GM12878 (cell line): ENCODE measurements around the gene LDLRAD4. TPM values are rescaled to one million over a fixed set of nuclear protein-coding genes. Genes with fewer than 3 reads are reported as not detected.

Experiments
- ATAC-seq: fragments of 200-7000 bp; cut with Tn5 transposase; 3 replicates; pipeline ENCODE4 v1.9.1; 2020; ENCODE audit warnings: mild to moderate bottlenecking, moderate library complexity
- BruUV-seq: library from RNA; stranded (reverse); fragments of 400-500 nt; replicated peaks from 2 replicates; lab custom pipeline; 2021; lab: Mats Ljungman, UMichigan
- CTCF ChIA-PET: fragments of 300-600 bp; sonication (Branson Sonifier 250); formaldehyde crosslinking; extraction: SDS; loops from one replicate; lab custom pipeline; 2021; ENCODE audit warnings: inconsistent platforms; lab: Yijun Ruan, JAX
- POLR2A ChIA-PET: fragments of 350-600 bp; formaldehyde crosslinking; extraction: SDS; loops from one replicate; lab custom pipeline; 2021; ENCODE audit warnings: inconsistent platforms; lab: Charles Lee
- RAD21 ChIA-PET: fragments of 300-600 bp; sonication (Branson Sonifier 250); formaldehyde crosslinking; loops from one replicate; lab custom pipeline; 2023; ENCODE audit warnings: antibody characterized with exemption; ENCODE audit not compliant: unreplicated experiment; lab: Charles Lee
- SMC1A ChIA-PET: fragments of 300-600 bp; sonication (Branson Sonifier 250); formaldehyde crosslinking; loops from one replicate; lab custom pipeline; 2023; ENCODE audit not compliant: unreplicated experiment, uncharacterized antibody; lab: Charles Lee
- DNase-seq: peaks from one replicate; pipeline ENCODE4 v3.0.0-alpha.2; 2011; ENCODE audit warnings: low read depth, low spot score
- FAIRE-seq: peaks from 3 replicates; lab custom pipeline; 2011; peaks lifted over from hg19 to GRCh38; lab: Jason Lieb, UNC
- H2AFZ ChIP-seq: 2 replicates; pipeline ENCODE4 v1.6.0; 2011; ENCODE audit warnings: low read depth, low read length, control low read depth; ENCODE audit not compliant: control insufficient read depth
- H3K27ac ChIP-seq: 2 replicates; pipeline ENCODE4 v1.5.1; 2011; ENCODE audit warnings: control low read depth; ENCODE audit not compliant: control insufficient read depth, insufficient read depth
- H3K27me3 ChIP-seq, 2 experiments: replicated peaks in 1 of 2; 2 replicates each; pipeline versions ENCODE4 v1.6.0 to v1.6.1; 2011; ENCODE audit warnings: low read length in 1 of 2; ENCODE audit not compliant: control insufficient read depth in 2 of 2, insufficient read depth in 2 of 2
- H3K36me3 ChIP-seq, 2 experiments: 2 replicates each; pipeline ENCODE4 v1.5.1; 2011; ENCODE audit warnings: low read length in 1 of 2; ENCODE audit not compliant: control insufficient read depth in 2 of 2, insufficient read depth in 2 of 2
- H3K4me1 ChIP-seq: 2 replicates; pipeline ENCODE4 v1.6.1; 2011; ENCODE audit warnings: mild to moderate bottlenecking, low read length, moderate library complexity, mixed read lengths; ENCODE audit not compliant: control insufficient read depth, insufficient read depth
- H3K4me2 ChIP-seq: 2 replicates; pipeline ENCODE4 v1.6.0; 2011; ENCODE audit warnings: control low read depth; ENCODE audit not compliant: control insufficient read depth, insufficient read depth
- H3K4me3 ChIP-seq: fragments of 200-600 bp; sonication (generic); 2 replicates; pipeline ENCODE4 v1.5.1; 2016
- H3K79me2 ChIP-seq: 2 replicates; pipeline ENCODE4 v1.6.0; 2011; ENCODE audit warnings: low read length; ENCODE audit not compliant: control insufficient read depth, insufficient read depth
- H3K9ac ChIP-seq: 2 replicates; pipeline ENCODE4 v1.8.0; 2011; ENCODE audit warnings: low read length, control low read depth, mixed read lengths; ENCODE audit not compliant: control insufficient read depth, insufficient read depth
- H3K9me3 ChIP-seq: replicated peaks from 3 replicates; pipeline ENCODE4 v1.5.1; 2011; ENCODE audit warnings: mild to moderate bottlenecking, low read length; ENCODE audit not compliant: control insufficient read depth, insufficient read depth
- H4K20me1 ChIP-seq: 2 replicates; pipeline ENCODE4 v1.6.0; 2011; ENCODE audit not compliant: control insufficient read depth, insufficient read depth
- BMI1 ChIP-seq: fragments of 450-650 bp; IDR thresholded peaks from 2 replicates; pipeline ENCODE4 v1.6.1; 2016; ENCODE audit warnings: mild to moderate bottlenecking, moderate library complexity, borderline replicate concordance
- EED ChIP-seq: sonication (generic); IDR thresholded peaks from 2 replicates; pipeline ENCODE4 v1.6.1; 2016; ENCODE audit warnings: antibody characterized with exemption, low read depth
- ETV6 ChIP-seq, 2 experiments: fragments of 450-650 bp in 1 of 2; IDR thresholded peaks in 1 of 2; conservative IDR thresholded peaks in 1 of 2; 2 replicates each; pipeline ENCODE4 v1.6.1; 2014; ENCODE audit warnings: antibody characterized with exemption in 1 of 2, borderline replicate concordance in 1 of 2, low read depth in 1 of 2, mild to moderate bottlenecking in 1 of 2, moderate library complexity in 1 of 2
- WGBS: methylation state at CpG from one replicate; pipeline ENCODE4 v1.1.6; 2016; ENCODE audit warnings: low lambda C conversion rate; ENCODE audit not compliant: insufficient replicate concordance, insufficient coverage; ENCODE audit errors: missing lambda C conversion rate; 5-methylcytosine and 5-hydroxymethylcytosine counted together
- in situ Hi-C: fragments of 300-500 bp; cut with MboI; formaldehyde crosslinking; loops from 9 replicates; pipeline ENCODE4 v1.14.3; 2018; ENCODE audit warnings: mixed read lengths
- intact Hi-C: fragments of 100-400 bp; cut with micrococcal nuclease; formaldehyde crosslinking; loops from one replicate; pipeline ENCODE4 v1.14.2; 2022; ENCODE audit not compliant: unreplicated experiment
- polyA plus RNA-seq, 11 experiments: library from polyadenylated mRNA; depleted of rRNA in 4 of 11; unstranded in 6 of 11; stranded (reverse) in 5 of 11; fragments of >200 nt; fragmentation: Nextera tagmentation in 4 of 11; fragmentation: Illumina TruSeq in 1 of 11; extraction: Ambion mirVana in 4 of 11; extraction: Trizol in 1 of 11; gene quantifications; 1 replicate in 1 of 11; 2 replicates in 10 of 11; pipeline versions ENCODE4 v1.2.1 to v1.2.3, GENCODE V29; 2011 to 2016; ENCODE audit warnings: inconsistent platforms in 2 of 11, missing spikeins in 2 of 11, low read depth in 1 of 11
- total RNA-seq, 4 experiments: library from RNA; depleted of rRNA in 3 of 4; stranded (reverse); fragments of >200 nt in 3 of 4; fragmentation: Illumina TruSeq in 1 of 4; extraction: Trizol in 1 of 4; gene quantifications; 2 replicates each; pipeline versions ENCODE4 v1.2.1 to v1.2.3, GENCODE V29; 2013 to 2021
- TF ChIP-seq, protein P1 (sequence below): fragments of 450-650 bp; IDR thresholded peaks from 2 replicates; pipeline ENCODE4 v1.6.1; 2014; ENCODE audit warnings: mild to moderate bottlenecking
- TF ChIP-seq, protein P2 (sequence below): IDR thresholded peaks from 2 replicates; pipeline ENCODE4 v1.6.1; 2011; ENCODE audit warnings: low read depth, low read length, improper control_type of control experiment, borderline replicate concordance
- TF ChIP-seq, protein P3 (sequence below): IDR thresholded peaks from 2 replicates; pipeline ENCODE4 v1.6.1; 2011; ENCODE audit warnings: mild to moderate bottlenecking, low read depth, low read length, moderate library complexity; ENCODE audit not compliant: insufficient replicate concordance
- TF ChIP-seq, protein P4 (sequence below): fragments of 150-350 bp; IDR thresholded peaks from 2 replicates; pipeline ENCODE4 v1.6.1; 2016; ENCODE audit warnings: low read depth, low read length

The LDLRAD4 gene
- total and polyA plus RNA-seq, 10 of the 15 experiments (the other 5 are each of a cell fraction or from before 2014, with no cell fraction given): 2.7 to 16.8 (median 11.2) TPM

DNA sequence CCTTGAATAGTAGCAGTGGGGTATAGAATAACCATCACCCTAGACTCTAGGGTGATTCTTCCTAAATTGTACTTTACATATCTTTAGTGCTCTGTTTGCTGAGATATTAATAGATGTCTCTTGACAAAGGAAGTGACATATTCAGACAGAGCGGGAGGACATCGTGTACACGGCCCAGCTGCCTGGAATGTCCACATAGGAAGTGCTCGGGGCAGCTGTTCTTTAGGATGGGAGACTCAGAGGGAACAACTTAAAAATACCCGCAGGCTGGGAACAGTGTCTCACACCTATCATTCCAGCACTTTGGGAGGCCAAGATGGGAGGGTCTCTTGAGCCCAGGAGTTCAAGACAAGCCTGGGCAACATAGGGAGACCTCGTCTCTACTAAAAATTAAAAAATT lies 301.7 kb downstream of the LDLRAD4 start:
- CTCF ChIA-PET: no interaction called here
- SMC1A ChIA-PET: interaction anchor here (1.2 kb wide), 1 partner anchor 37 kb away, joined by 3 read pairs; no protein-coding TSS in a partner anchor
- Histone ChIP-seq H3K9ac (no peak overlapping the region), H2AFZ (no peak overlapping the region), H3K4me1 (no peaks in the 10 kb centered on the region), H3K79me2 (no peaks in the 10 kb centered on the region), H3K4me3 (no peak overlapping the region), H3K27ac (no peak overlapping the region), H4K20me1 (no peaks in the 10 kb centered on the region), H3K36me3 (no peaks in the 10 kb centered on the region), H3K27me3 (peaks cover 0 to 1% of the 10 kb centered on the region in 2 experiments; a peak in 1 of 4 replicates), H3K9me3 (no peaks in the 10 kb centered on the region; the same call in 1 of the 3 replicates), H3K4me2 (no peak overlapping the region)
- WGBS: 53% methylated on average over 6 of the region's 6 CpGs
- in situ Hi-C loops: no loop called here
- TF ChIP-seq, protein P1, sequence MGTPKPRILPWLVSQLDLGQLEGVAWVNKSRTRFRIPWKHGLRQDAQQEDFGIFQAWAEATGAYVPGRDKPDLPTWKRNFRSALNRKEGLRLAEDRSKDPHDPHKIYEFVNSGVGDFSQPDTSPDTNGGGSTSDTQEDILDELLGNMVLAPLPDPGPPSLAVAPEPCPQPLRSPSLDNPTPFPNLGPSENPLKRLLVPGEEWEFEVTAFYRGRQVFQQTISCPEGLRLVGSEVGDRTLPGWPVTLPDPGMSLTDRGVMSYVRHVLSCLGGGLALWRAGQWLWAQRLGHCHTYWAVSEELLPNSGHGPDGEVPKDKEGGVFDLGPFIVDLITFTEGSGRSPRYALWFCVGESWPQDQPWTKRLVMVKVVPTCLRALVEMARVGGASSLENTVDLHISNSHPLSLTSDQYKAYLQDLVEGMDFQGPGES: no peak
- no peak for TF ChIP-seq BMI1
- no peak for TF ChIP-seq ETV6 (conservative IDR thresholded peaks at IDR 0.05 in 1 of 2, IDR thresholded peaks at IDR 0.05 in 1 of 2; ENCODE audit: borderline replicate concordance in 1 of 2, low read depth in 1 of 2)
- TF ChIP-seq, protein P2, sequence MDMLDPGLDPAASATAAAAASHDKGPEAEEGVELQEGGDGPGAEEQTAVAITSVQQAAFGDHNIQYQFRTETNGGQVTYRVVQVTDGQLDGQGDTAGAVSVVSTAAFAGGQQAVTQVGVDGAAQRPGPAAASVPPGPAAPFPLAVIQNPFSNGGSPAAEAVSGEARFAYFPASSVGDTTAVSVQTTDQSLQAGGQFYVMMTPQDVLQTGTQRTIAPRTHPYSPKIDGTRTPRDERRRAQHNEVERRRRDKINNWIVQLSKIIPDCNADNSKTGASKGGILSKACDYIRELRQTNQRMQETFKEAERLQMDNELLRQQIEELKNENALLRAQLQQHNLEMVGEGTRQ: no peak
- TF ChIP-seq EED: no peak
- TF ChIP-seq, protein P3, sequence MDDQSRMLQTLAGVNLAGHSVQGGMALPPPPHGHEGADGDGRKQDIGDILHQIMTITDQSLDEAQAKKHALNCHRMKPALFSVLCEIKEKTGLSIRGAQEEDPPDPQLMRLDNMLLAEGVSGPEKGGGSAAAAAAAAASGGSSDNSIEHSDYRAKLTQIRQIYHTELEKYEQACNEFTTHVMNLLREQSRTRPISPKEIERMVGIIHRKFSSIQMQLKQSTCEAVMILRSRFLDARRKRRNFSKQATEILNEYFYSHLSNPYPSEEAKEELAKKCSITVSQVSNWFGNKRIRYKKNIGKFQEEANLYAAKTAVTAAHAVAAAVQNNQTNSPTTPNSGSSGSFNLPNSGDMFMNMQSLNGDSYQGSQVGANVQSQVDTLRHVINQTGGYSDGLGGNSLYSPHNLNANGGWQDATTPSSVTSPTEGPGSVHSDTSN: no peak
- TF ChIP-seq, protein P4, sequence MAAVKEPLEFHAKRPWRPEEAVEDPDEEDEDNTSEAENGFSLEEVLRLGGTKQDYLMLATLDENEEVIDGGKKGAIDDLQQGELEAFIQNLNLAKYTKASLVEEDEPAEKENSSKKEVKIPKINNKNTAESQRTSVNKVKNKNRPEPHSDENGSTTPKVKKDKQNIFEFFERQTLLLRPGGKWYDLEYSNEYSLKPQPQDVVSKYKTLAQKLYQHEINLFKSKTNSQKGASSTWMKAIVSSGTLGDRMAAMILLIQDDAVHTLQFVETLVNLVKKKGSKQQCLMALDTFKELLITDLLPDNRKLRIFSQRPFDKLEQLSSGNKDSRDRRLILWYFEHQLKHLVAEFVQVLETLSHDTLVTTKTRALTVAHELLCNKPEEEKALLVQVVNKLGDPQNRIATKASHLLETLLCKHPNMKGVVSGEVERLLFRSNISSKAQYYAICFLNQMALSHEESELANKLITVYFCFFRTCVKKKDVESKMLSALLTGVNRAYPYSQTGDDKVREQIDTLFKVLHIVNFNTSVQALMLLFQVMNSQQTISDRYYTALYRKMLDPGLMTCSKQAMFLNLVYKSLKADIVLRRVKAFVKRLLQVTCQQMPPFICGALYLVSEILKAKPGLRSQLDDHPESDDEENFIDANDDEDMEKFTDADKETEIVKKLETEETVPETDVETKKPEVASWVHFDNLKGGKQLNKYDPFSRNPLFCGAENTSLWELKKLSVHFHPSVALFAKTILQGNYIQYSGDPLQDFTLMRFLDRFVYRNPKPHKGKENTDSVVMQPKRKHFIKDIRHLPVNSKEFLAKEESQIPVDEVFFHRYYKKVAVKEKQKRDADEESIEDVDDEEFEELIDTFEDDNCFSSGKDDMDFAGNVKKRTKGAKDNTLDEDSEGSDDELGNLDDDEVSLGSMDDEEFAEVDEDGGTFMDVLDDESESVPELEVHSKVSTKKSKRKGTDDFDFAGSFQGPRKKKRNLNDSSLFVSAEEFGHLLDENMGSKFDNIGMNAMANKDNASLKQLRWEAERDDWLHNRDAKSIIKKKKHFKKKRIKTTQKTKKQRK: no peak
- RAD21 ChIA-PET: no interaction called here
- POLR2A ChIA-PET: interaction anchor here (0.5 kb wide), 1 partner anchor 397 kb away, joined by 6 read pairs; no protein-coding TSS in a partner anchor
- no peak for FAIRE-seq
- ATAC-seq: no peak
- no peak for DNase-seq
- intact Hi-C loops: no loop called here
- no TSS peak for BruUV-seq
